ENCODE measurements around the gene RYR3.

RYR3 gene

GRCh38 chr15:33852570-33852969, 541.8 kb downstream of the RYR3 start:
- in situ Hi-C loops (cut with HindIII; ENCODE audit: low sequenced_read_pairs): no loop called here

- in situ Hi-C loops (cut with HindIII; ENCODE audit: low sequenced_read_pairs): no loop called here
These were observed 547.0 kb downstream of the RYR3 start for GRCh38 chr15:33857726-33858125.

GRCh38 chr15:33858836-33859235, 548.1 kb downstream of the RYR3 start:
- in situ Hi-C loops (cut with HindIII; ENCODE audit: low sequenced_read_pairs): no loop called here

- in situ Hi-C loops (cut with HindIII; ENCODE audit: low sequenced_read_pairs): no loop called here
These were observed 549.3 kb downstream of the RYR3 start for GRCh38 chr15:33859992-33860545.

- in situ Hi-C loops (cut with HindIII; ENCODE audit: low sequenced_read_pairs): no loop called here
These were observed 550.0 kb downstream of the RYR3 start for GRCh38 chr15:33860754-33861153.

- in situ Hi-C loops (cut with HindIII; ENCODE audit: low sequenced_read_pairs): no loop called here
These were observed 553.8 kb downstream of the RYR3 start for GRCh38 chr15:33864360-33865075.

- in situ Hi-C loops (cut with HindIII; ENCODE audit: low sequenced_read_pairs): no loop called here
These were observed 554.6 kb downstream of the RYR3 start for GRCh38 chr15:33865416-33865815.

GRCh38 chr15:33866101-33866737, 555.5 kb downstream of the RYR3 start:
- in situ Hi-C loops (cut with HindIII; ENCODE audit: low sequenced_read_pairs): no loop called here

GRCh38 chr15:33871980-33872379, 561.2 kb downstream of the RYR3 start:
- in situ Hi-C loops (cut with HindIII; ENCODE audit: low sequenced_read_pairs): no loop called here

- in situ Hi-C loops (cut with HindIII; ENCODE audit: low sequenced_read_pairs): no loop called here
These were observed 561.8 kb downstream of the RYR3 start for GRCh38 chr15:33872416-33873106.

GRCh38 chr15:33874156-33874555, 563.4 kb downstream of the RYR3 start:
- in situ Hi-C loops (cut with HindIII; ENCODE audit: low sequenced_read_pairs): no loop called here

GRCh38 chr15:33882921-33883320, 572.2 kb downstream of the RYR3 start:
- in situ Hi-C loops (cut with HindIII; ENCODE audit: low sequenced_read_pairs): no loop called here

- in situ Hi-C loops (cut with HindIII; ENCODE audit: low sequenced_read_pairs): no loop called here
These were observed 577.4 kb downstream of the RYR3 start for GRCh38 chr15:33888176-33888575.

- in situ Hi-C loops (cut with HindIII; ENCODE audit: low sequenced_read_pairs): no loop called here
These were observed 583.4 kb downstream of the RYR3 start for GRCh38 chr15:33894193-33894592.

GRCh38 chr15:33902043-33902442, 591.3 kb downstream of the RYR3 start:
- in situ Hi-C loops (cut with HindIII; ENCODE audit: low sequenced_read_pairs): no loop called here

GRCh38 chr15:33903661-33904060, 592.9 kb downstream of the RYR3 start:
- in situ Hi-C loops (cut with HindIII; ENCODE audit: low sequenced_read_pairs): no loop called here

- in situ Hi-C loops (cut with HindIII; ENCODE audit: low sequenced_read_pairs): no loop called here
These were observed 596.6 kb downstream of the RYR3 start for GRCh38 chr15:33907326-33907725.

- in situ Hi-C loops (cut with HindIII; ENCODE audit: low sequenced_read_pairs): no loop called here
These were observed 597.6 kb downstream of the RYR3 start for GRCh38 chr15:33908406-33908805.

GRCh38 chr15:33910741-33911140, 600.0 kb downstream of the RYR3 start:
- in situ Hi-C loops (cut with HindIII; ENCODE audit: low sequenced_read_pairs): no loop called here

GRCh38 chr15:33912326-33912725, 601.6 kb downstream of the RYR3 start:
- in situ Hi-C loops (cut with HindIII; ENCODE audit: low sequenced_read_pairs): no loop called here

GRCh38 chr15:33913459-33913858, 602.7 kb downstream of the RYR3 start:
- in situ Hi-C loops (cut with HindIII; ENCODE audit: low sequenced_read_pairs): no loop called here
